ENCODE measurements around the gene GSE1. TPM values are rescaled to one million over a fixed set of nuclear protein-coding genes. Genes with fewer than 3 reads are reported as not detected.
"Not testable (repeated sequence)": the region's sequence is repeated elsewhere in the genome, so short reads cannot be mapped to it uniquely, and the experiment has no call there.

Gene GSE1
- total and polyA plus RNA-seq, 2 experiments from 2014 or later, result 27.9 to 43.5 TPM

DNA sequence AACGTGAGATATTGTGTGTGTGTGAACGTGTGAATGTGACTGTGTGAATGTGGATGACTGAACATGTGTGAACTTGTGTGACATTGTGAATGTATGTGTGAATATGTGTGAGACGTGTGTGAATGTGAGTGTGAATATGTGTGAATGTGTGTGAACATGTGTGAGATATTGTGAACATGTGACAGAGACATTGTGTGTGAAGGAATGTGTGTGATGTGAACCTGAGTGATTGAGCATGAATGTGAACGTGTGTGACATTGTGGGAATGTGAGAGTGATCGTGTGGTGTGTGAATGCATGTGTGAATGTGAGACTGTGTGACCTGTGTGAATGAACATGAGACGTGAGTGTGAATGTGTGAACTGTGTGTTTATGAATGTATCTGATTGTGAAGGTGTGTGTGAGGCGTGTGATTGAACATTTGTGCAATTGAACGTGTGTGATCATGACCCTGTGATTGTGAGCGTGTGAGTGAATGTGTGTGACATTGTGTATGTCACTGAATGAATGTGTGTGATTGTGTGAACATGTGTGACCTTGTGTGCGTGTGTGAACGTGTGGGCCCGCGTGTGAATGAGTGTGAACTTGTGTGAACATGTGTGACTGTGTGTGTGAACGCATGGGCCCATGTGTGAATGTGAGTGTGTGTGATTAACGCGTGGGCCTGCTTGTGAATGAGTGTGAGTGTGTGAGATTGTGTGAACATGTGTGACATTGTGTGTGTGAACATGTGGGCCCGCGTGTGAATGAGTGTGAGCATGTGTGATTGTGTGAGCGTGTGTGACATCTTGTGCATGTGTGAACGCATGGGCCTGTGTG lies 23.2 kb upstream of the GSE1 start:
- TF ChIP-seq, protein P1, sequence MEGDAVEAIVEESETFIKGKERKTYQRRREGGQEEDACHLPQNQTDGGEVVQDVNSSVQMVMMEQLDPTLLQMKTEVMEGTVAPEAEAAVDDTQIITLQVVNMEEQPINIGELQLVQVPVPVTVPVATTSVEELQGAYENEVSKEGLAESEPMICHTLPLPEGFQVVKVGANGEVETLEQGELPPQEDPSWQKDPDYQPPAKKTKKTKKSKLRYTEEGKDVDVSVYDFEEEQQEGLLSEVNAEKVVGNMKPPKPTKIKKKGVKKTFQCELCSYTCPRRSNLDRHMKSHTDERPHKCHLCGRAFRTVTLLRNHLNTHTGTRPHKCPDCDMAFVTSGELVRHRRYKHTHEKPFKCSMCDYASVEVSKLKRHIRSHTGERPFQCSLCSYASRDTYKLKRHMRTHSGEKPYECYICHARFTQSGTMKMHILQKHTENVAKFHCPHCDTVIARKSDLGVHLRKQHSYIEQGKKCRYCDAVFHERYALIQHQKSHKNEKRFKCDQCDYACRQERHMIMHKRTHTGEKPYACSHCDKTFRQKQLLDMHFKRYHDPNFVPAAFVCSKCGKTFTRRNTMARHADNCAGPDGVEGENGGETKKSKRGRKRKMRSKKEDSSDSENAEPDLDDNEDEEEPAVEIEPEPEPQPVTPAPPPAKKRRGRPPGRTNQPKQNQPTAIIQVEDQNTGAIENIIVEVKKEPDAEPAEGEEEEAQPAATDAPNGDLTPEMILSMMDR (IDR thresholded peaks at IDR 0.05; ENCODE audit: poor library complexity), result no peak
- no peak for TF ChIP-seq EZH2phosphoT487 (IDR thresholded peaks at IDR 0.05; ENCODE audit: low read depth, severe bottlenecking, unreplicated experiment)
- no peak for TF ChIP-seq EZH2 (IDR thresholded peaks at IDR 0.05; ENCODE audit: borderline replicate concordance)
- H4K20me1 ChIP-seq (ENCODE audit: insufficient read depth, poor library complexity, severe bottlenecking), result peaks cover 56% of the 10 kb centered on the region

DNA sequence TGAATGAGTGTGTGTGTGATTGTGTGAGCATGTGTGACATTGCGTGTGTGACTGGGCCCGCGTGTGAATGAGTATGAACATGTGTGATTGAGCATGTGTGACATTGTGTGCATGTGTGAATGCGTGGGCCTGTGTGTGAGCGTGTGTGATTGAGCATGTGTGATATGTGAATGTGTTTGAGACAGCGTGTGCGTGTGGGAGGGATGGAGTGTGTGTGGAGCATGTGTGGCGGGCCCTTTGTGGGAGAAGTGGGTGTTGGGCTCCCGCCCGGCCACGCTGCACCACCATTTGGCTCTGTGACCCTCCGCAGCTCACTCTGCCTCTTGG lies 22.7 kb upstream of the GSE1 start:
- Histone ChIP-seq H3K27me3 (no peaks in the 10 kb centered on the region), H3K4me1 (ENCODE audit: insufficient read depth) (peaks cover 20% of the 10 kb centered on the region), H3K79me2 (peaks cover 71% of the 10 kb centered on the region), H4K20me1 (ENCODE audit: insufficient read depth, poor library complexity, severe bottlenecking) (peaks cover 54% of the 10 kb centered on the region), H3K27ac (no peak overlapping the region), H3K4me3 (no peak overlapping the region), H2AFZ (no peak overlapping the region), H3K36me3 (replicated peaks; ENCODE audit: insufficient read depth, low read depth) (no peaks in the 10 kb centered on the region), H3K4me2 (no peak overlapping the region), H3K9me3 (ENCODE audit: low read depth) (no peaks in the 10 kb centered on the region), H3K9me2 (replicated peaks; ENCODE audit: insufficient read depth) (no peaks in the 10 kb centered on the region)
- WGBS (ENCODE audit: low lambda C conversion rate, missing lambda C conversion rate), result 97% methylated on average over 12 of the region's 12 CpGs
- DNase-seq (ENCODE audit: low spot score), result no peak
- TF ChIP-seq EZH2 (IDR thresholded peaks at IDR 0.05; ENCODE audit: borderline replicate concordance) (no peak), EZH2phosphoT487 (IDR thresholded peaks at IDR 0.05; ENCODE audit: low read depth, severe bottlenecking, unreplicated experiment) (no peak)
- TF ChIP-seq, protein P1 (IDR thresholded peaks at IDR 0.05; ENCODE audit: poor library complexity), result no peak

More for the DNA sequence above, 23.2 kb upstream of the GSE1 start:
- Histone ChIP-seq H3K9me2 (replicated peaks; ENCODE audit: insufficient read depth) (no peaks in the 10 kb centered on the region), H3K4me2 (no peak overlapping the region), H3K4me3 (no peak overlapping the region), H2AFZ (no peak overlapping the region), H3K36me3 (replicated peaks; ENCODE audit: insufficient read depth, low read depth) (no peaks in the 10 kb centered on the region), H3K79me2 (peaks cover 77% of the 10 kb centered on the region), H3K4me1 (ENCODE audit: insufficient read depth) (peaks cover 20% of the 10 kb centered on the region), H3K9me3 (ENCODE audit: low read depth) (no peaks in the 10 kb centered on the region), H3K27me3 (no peaks in the 10 kb centered on the region), H3K27ac (no peak overlapping the region)
- DNase-seq (ENCODE audit: low spot score), result no peak
- 99% methylated on average over 20 of the region's 20 CpGs for WGBS (ENCODE audit: low lambda C conversion rate, missing lambda C conversion rate)

DNA sequence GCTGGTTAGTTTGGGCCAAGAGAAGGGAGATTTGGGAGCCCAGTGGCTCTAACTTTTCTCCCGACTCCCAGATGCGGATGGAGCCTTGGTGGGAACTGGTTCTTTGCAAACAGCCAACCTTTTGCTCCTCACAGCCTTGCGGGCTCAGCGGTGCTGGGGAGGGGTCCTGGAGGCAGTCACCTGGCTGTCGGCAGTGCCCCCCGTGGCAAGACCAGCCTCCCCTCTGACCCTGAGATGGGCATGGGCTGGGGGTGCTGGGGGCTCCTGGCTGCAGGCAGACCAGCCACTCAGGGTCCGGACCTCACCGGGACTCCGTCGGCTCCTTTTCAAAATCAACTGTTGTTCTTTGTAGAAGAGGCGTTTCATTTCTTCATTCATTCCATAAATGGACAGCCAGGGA lies 21.7 kb upstream of the GSE1 start:
- peaks cover 47% of the 10 kb centered on the region for H4K20me1 ChIP-seq (ENCODE audit: insufficient read depth, poor library complexity, severe bottlenecking)
- no peak overlapping the region for H3K27ac ChIP-seq
- H3K79me2 ChIP-seq, result peaks cover 66% of the 10 kb centered on the region

DNA sequence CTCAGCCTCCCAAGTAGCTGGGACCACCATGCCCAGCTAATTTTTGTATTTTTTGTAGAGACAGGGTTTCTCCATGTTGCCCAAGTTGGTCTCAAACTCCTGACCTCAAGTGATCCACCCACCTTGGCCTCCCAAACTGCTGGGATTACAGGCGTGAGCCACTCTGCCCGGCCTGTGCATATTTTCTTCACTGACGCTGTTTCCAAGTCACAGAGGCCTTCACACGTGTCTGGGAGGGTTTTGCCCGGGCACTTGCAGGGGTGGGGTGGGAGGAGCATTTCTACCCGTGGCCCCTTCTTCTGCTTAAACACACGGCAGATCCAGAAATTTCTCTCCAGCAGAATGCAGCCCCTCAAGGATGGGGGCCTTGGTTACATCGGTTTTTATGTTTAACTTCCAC lies 20.8 kb upstream of the GSE1 start:
- not testable (repeated sequence) for H3K36me3 ChIP-seq (replicated peaks; ENCODE audit: insufficient read depth, low read depth); H3K4me2 ChIP-seq; H3K27me3 ChIP-seq; H3K4me3 ChIP-seq; H3K9me2 ChIP-seq (replicated peaks; ENCODE audit: insufficient read depth); DNase-seq (ENCODE audit: low spot score); H3K4me1 ChIP-seq (ENCODE audit: insufficient read depth); H2AFZ ChIP-seq; H3K27ac ChIP-seq; H3K9me3 ChIP-seq (ENCODE audit: low read depth)
- WGBS (ENCODE audit: low lambda C conversion rate, missing lambda C conversion rate), result 68% methylated on average over 8 of the region's 8 CpGs
- peaks cover 62% of the 10 kb centered on the region for H3K79me2 ChIP-seq
- peaks cover 38% of the 10 kb centered on the region for H4K20me1 ChIP-seq (ENCODE audit: insufficient read depth, poor library complexity, severe bottlenecking)

More for the DNA sequence above, 21.7 kb upstream of the GSE1 start:
- Histone ChIP-seq H3K4me2 (no peak overlapping the region), H2AFZ (no peak overlapping the region), H3K36me3 (replicated peaks; ENCODE audit: insufficient read depth, low read depth) (no peaks in the 10 kb centered on the region), H3K9me3 (ENCODE audit: low read depth) (no peaks in the 10 kb centered on the region), H3K27me3 (no peaks in the 10 kb centered on the region), H3K9me2 (replicated peaks; ENCODE audit: insufficient read depth) (no peaks in the 10 kb centered on the region), H3K4me3 (no peak overlapping the region), H3K4me1 (ENCODE audit: insufficient read depth) (peaks cover 16% of the 10 kb centered on the region)
- TF ChIP-seq, protein P1 (IDR thresholded peaks at IDR 0.05; ENCODE audit: poor library complexity), result no peak
- TF ChIP-seq EZH2phosphoT487 (IDR thresholded peaks at IDR 0.05; ENCODE audit: low read depth, severe bottlenecking, unreplicated experiment) (no peak), EZH2 (IDR thresholded peaks at IDR 0.05; ENCODE audit: borderline replicate concordance) (no peak)
- no peak for DNase-seq (ENCODE audit: low spot score)
- 83% methylated on average over 11 of the region's 11 CpGs for WGBS (ENCODE audit: low lambda C conversion rate, missing lambda C conversion rate)
